GM12801 (cell line): ENCODE measurements around the gene MINK1.

ENCODE experiments used
- CTCF ChIP-seq: IDR thresholded peaks from one replicate; pipeline ENCODE4 v1.5.1; 2011; ENCODE audit warnings: control low read depth; ENCODE audit not compliant: insufficient read length; ENCODE audit errors: extremely low read depth

MINK1 gene

DNA sequence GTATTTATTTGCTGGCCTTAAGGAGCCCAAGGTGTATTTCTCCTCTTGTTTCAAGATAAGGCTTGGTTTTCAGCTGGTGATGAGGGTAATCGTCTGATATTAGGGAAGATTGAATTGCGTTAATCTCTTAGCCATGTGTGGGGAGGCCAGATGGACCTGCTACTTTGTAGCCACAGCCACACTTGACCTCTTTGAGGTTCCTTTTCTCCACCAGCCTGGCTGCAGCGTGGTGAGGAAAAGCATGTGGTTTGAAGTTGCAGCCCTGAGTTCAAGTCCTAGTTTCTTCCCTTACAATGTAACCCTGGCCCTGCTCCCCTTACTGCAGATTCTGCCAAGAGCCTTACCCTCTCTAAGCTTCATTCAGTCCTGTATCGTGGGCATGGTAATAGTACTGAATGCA is 3.1 kb downstream of the MINK1 start:
- TF ChIP-seq CTCF = no peak

DNA sequence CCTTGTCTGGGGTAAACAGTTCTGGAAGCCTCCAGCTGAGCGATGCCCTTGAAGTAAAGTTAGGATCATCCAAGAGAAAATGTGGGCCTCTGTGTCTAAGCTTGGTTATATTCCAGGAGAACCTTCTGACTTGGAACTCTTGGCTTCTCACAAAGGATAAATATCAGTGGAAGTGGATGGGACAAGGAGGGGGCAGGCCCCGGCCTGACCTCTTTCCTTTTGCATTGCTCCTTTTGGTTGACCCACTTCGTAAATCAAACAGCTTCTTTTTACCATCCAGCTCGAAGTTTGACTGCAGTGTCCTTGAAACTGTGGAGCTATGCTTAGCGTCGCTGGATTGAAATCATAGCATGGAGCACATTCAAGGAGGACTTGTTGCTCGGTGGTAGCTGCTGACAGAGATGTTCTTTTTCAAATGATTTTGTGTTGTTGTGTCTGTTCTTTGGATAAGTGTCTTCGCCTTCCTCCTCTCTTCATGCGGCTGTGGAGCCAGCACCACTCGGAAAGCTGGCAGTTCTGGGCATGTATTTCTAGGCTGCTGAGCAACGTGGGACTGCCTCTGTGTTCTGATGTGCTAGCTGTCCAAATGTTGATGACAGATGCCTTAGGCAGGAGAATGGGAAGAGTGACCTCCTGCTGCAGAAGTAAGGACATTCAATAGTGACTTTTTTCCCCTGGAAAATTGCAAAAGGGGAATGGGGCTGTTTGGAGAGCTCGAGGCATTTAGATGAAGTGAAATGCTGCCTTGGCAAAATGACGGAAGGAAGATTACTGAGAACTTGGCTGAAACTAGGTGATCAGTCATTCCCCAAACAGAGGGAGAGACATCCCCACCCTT is 4.5 kb downstream of the MINK1 start:
- TF ChIP-seq CTCF = no peak

- no peak for TF ChIP-seq CTCF
Observed at GRCh38 chr17:4838309-4838785, 5.2 kb downstream of the MINK1 start.

- no peak for TF ChIP-seq CTCF
Observed at GRCh38 chr17:4839221-4839620, 6.1 kb downstream of the MINK1 start.

GRCh38 chr17:4839965-4840892 is 7.1 kb downstream of the MINK1 start:
- no peak for TF ChIP-seq CTCF

GRCh38 chr17:4840893-4841242 is 7.7 kb downstream of the MINK1 start:
- no peak for TF ChIP-seq CTCF

DNA sequence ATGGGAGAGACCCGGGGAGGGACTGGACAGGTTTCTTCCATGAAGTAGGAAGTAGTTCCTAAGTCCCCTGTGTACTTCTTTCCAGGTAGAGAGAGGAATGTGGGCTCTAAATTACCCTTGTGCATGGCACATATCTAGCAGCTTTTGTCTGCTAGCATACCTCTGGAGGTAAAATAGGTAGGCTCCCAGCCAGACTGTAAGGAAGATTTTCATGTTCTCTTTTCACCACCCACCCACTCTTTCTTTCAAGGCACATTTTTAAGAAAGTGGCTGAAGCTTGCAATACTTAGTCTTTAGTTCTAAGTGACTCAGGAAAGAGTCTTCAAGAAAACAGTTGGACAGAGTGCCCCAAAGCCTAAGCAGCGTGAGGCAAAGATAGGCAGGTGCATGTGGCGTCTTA is 9.2 kb downstream of the MINK1 start:
- no peak for TF ChIP-seq CTCF
